Measurements from ENCODE around the gene EN1. TPM values are rescaled to one million over a fixed set of nuclear protein-coding genes. Genes with fewer than 3 reads are reported as not detected.

The EN1 gene
- total RNA-seq (3.7 TPM), polyA plus RNA-seq (ENCODE audit: insufficient read depth in 1 of 8, insufficient read length in 8 of 8, low replicate concordance in 1 of 8) (1 to 10 TPM; 4.3 to 7.3 (median 6.3) TPM)
- long read RNA-seq, donor 1, partial matches to known transcripts = 0 of 3 reads
- long read RNA-seq, donor 1, other reads (novel, unspliced or antisense) = 0 of 3 reads
- long read RNA-seq, donor 2 = 0 reads
- long read RNA-seq, donor 3, transcript EN1-201 (2 exons, 2,457 nt) = major isoform, 5 of 6 reads
- long read RNA-seq, donor 3, partial matches to known transcripts = 0 of 6 reads
- long read RNA-seq, donor 3, other reads (novel, unspliced or antisense) = 0 of 6 reads
- long read RNA-seq, donor 4, partial matches to known transcripts = 0 of 3 reads
- long read RNA-seq, donor 4, other reads (novel, unspliced or antisense) = 0 of 3 reads
- long read RNA-seq, donor 5, transcript EN1-201 (2 exons, 2,457 nt) = major isoform, 6 of 13 reads
- long read RNA-seq, donor 5, partial matches to known transcripts = 7 of 13 reads
- long read RNA-seq, donor 5, other reads (novel, unspliced or antisense) = 0 of 13 reads
- long read RNA-seq, donor 6, partial matches to known transcripts = 0 of 1 reads
- long read RNA-seq, donor 6, other reads (novel, unspliced or antisense) = 0 of 1 reads
- long read RNA-seq, donor 7, partial matches to known transcripts = 0 of 2 reads
- long read RNA-seq, donor 7, other reads (novel, unspliced or antisense) = 0 of 2 reads
- long read RNA-seq, donor 8, partial matches to known transcripts = 0 of 2 reads
- long read RNA-seq, donor 8, other reads (novel, unspliced or antisense) = 0 of 2 reads
- long read RNA-seq, donor 9, partial matches to known transcripts = 0 of 1 reads
- long read RNA-seq, donor 9, other reads (novel, unspliced or antisense) = 0 of 1 reads
- long read RNA-seq, donor 10, partial matches to known transcripts = 0 of 4 reads
- long read RNA-seq, donor 10, other reads (novel, unspliced or antisense) = 0 of 4 reads
- long read RNA-seq, donor 11, partial matches to known transcripts = 7 of 11 reads
- long read RNA-seq, donor 11, other reads (novel, unspliced or antisense) = 0 of 11 reads

- Histone ChIP-seq H3K27ac (ENCODE audit: low read length) (peak within 1 kb of the TSS; percentile 85), H3K36me3 (ENCODE audit: control insufficient read depth, insufficient read depth, low read length) (no peaks in the 10 kb centered on the region), H3K4me1 (ENCODE audit: control insufficient read depth, insufficient read depth, low read length) (peaks cover 29% of the 10 kb centered on the region), H3K27me3 (ENCODE audit: control insufficient read depth, insufficient read depth, low read length) (peaks cover 89% of the 10 kb centered on the region), H3K4me3 (ENCODE audit: low read length) (peak within 1 kb of the TSS; percentile 65), H3K9me3 (replicated peaks; ENCODE audit: control insufficient read depth, low read depth, low read length) (no peaks in the 10 kb centered on the region)
- DNase-seq = peak; percentile 60
- WGBS (ENCODE audit: insufficient coverage) = 0% methylated on average over 20 of the region's 64 CpGs
Observed at GRCh38 chr2:118846953-118847761, at the start of gene EN1. Gene EN1 (minus strand): TSS chr2:118847648. CDS start chr2:118847167, 481 bp downstream.

GRCh38 chr2:118893100-118893499 lies 45.7 kb upstream of the EN1 start:
- no peak for DNase-seq
- 83% methylated on average over 1 of the region's 3 CpGs for WGBS (ENCODE audit: insufficient coverage)
- Histone ChIP-seq H3K4me1 (ENCODE audit: control insufficient read depth, insufficient read depth, low read length) (no peaks in the 10 kb centered on the region), H3K27me3 (ENCODE audit: control insufficient read depth, insufficient read depth, low read length) (no peaks in the 10 kb centered on the region), H3K27ac (ENCODE audit: low read length) (no peak overlapping the region), H3K9me3 (replicated peaks; ENCODE audit: control insufficient read depth, low read depth, low read length) (peaks cover 10% of the 10 kb centered on the region), H3K36me3 (ENCODE audit: control insufficient read depth, insufficient read depth, low read length) (no peaks in the 10 kb centered on the region), H3K4me3 (ENCODE audit: low read length) (no peak overlapping the region)

GRCh38 chr2:118889995-118890394 lies 42.5 kb upstream of the EN1 start:
- Histone ChIP-seq H3K4me1 (ENCODE audit: control insufficient read depth, insufficient read depth, low read length) (no peaks in the 10 kb centered on the region), H3K27me3 (ENCODE audit: control insufficient read depth, insufficient read depth, low read length) (no peaks in the 10 kb centered on the region), H3K4me3 (ENCODE audit: low read length) (no peak overlapping the region), H3K36me3 (ENCODE audit: control insufficient read depth, insufficient read depth, low read length) (no peaks in the 10 kb centered on the region), H3K27ac (ENCODE audit: low read length) (no peak overlapping the region), H3K9me3 (replicated peaks; ENCODE audit: control insufficient read depth, low read depth, low read length) (peaks cover 10% of the 10 kb centered on the region)
- no peak for DNase-seq
- WGBS (ENCODE audit: insufficient coverage) = no CpG with 5 or more reads among the region's 1 CpG

GRCh38 chr2:118883792-118884191 lies 36.3 kb upstream of the EN1 start:
- Histone ChIP-seq H3K27me3 (ENCODE audit: control insufficient read depth, insufficient read depth, low read length) (peaks cover 10% of the 10 kb centered on the region), H3K4me1 (ENCODE audit: control insufficient read depth, insufficient read depth, low read length) (no peaks in the 10 kb centered on the region), H3K4me3 (ENCODE audit: low read length) (no peak overlapping the region), H3K27ac (ENCODE audit: low read length) (no peak overlapping the region), H3K36me3 (ENCODE audit: control insufficient read depth, insufficient read depth, low read length) (no peaks in the 10 kb centered on the region), H3K9me3 (replicated peaks; ENCODE audit: control insufficient read depth, low read depth, low read length) (no peaks in the 10 kb centered on the region)
- no peak for DNase-seq
- 89% methylated on average over 3 of the region's 4 CpGs for WGBS (ENCODE audit: insufficient coverage)

- no peaks in the 10 kb centered on the region for H3K9me3 ChIP-seq (replicated peaks; ENCODE audit: control insufficient read depth, low read depth, low read length)
- WGBS (ENCODE audit: insufficient coverage) = 10% methylated on average over 12 of the region's 17 CpGs
- H3K36me3 ChIP-seq (ENCODE audit: control insufficient read depth, insufficient read depth, low read length) = no peaks in the 10 kb centered on the region
- DNase-seq = peak; percentile 46
- H3K27ac ChIP-seq (ENCODE audit: low read length) = no peak overlapping the region
- peaks cover 14% of the 10 kb centered on the region for H3K27me3 ChIP-seq (ENCODE audit: control insufficient read depth, insufficient read depth, low read length)
- no peak overlapping the region for H3K4me3 ChIP-seq (ENCODE audit: low read length)
- H3K4me1 ChIP-seq (ENCODE audit: control insufficient read depth, insufficient read depth, low read length) = no peaks in the 10 kb centered on the region
Observed at GRCh38 chr2:118882693-118883336, 35.4 kb upstream of the EN1 start.

- WGBS (ENCODE audit: insufficient coverage) = 15% methylated on average over 7 of the region's 10 CpGs
- Histone ChIP-seq H3K36me3 (ENCODE audit: control insufficient read depth, insufficient read depth, low read length) (no peaks in the 10 kb centered on the region), H3K9me3 (replicated peaks; ENCODE audit: control insufficient read depth, low read depth, low read length) (no peaks in the 10 kb centered on the region), H3K27me3 (ENCODE audit: control insufficient read depth, insufficient read depth, low read length) (peaks cover 14% of the 10 kb centered on the region), H3K4me3 (ENCODE audit: low read length) (no peak overlapping the region), H3K27ac (ENCODE audit: low read length) (no peak overlapping the region), H3K4me1 (ENCODE audit: control insufficient read depth, insufficient read depth, low read length) (no peaks in the 10 kb centered on the region)
- DNase-seq = peak; percentile 36
Observed at GRCh38 chr2:118881490-118882129, 34.2 kb upstream of the EN1 start.

GRCh38 chr2:118880501-118880900 lies 33.1 kb upstream of the EN1 start:
- 74% methylated on average over 3 of the region's 4 CpGs for WGBS (ENCODE audit: insufficient coverage)
- Histone ChIP-seq H3K27ac (ENCODE audit: low read length) (no peak overlapping the region), H3K4me3 (ENCODE audit: low read length) (no peak overlapping the region), H3K9me3 (replicated peaks; ENCODE audit: control insufficient read depth, low read depth, low read length) (no peaks in the 10 kb centered on the region), H3K27me3 (ENCODE audit: control insufficient read depth, insufficient read depth, low read length) (peaks cover 16% of the 10 kb centered on the region), H3K4me1 (ENCODE audit: control insufficient read depth, insufficient read depth, low read length) (no peaks in the 10 kb centered on the region), H3K36me3 (ENCODE audit: control insufficient read depth, insufficient read depth, low read length) (no peaks in the 10 kb centered on the region)
- DNase-seq = no peak

- no peak overlapping the region for H3K27ac ChIP-seq (ENCODE audit: low read length)
- no peaks in the 10 kb centered on the region for H3K4me1 ChIP-seq (ENCODE audit: control insufficient read depth, insufficient read depth, low read length)
- WGBS (ENCODE audit: insufficient coverage) = 33% methylated on average over 1 of the region's 2 CpGs
- DNase-seq = no peak
- H3K9me3 ChIP-seq (replicated peaks; ENCODE audit: control insufficient read depth, low read depth, low read length) = no peaks in the 10 kb centered on the region
- peaks cover 18% of the 10 kb centered on the region for H3K27me3 ChIP-seq (ENCODE audit: control insufficient read depth, insufficient read depth, low read length)
- no peaks in the 10 kb centered on the region for H3K36me3 ChIP-seq (ENCODE audit: control insufficient read depth, insufficient read depth, low read length)
- H3K4me3 ChIP-seq (ENCODE audit: low read length) = no peak overlapping the region
Observed at GRCh38 chr2:118878531-118879149, 31.2 kb upstream of the EN1 start.

Measured in muscle of leg (tissue), 16 donors.